ENCODE measurements around the gene ENAH. TPM values are rescaled to one million over a fixed set of nuclear protein-coding genes. Genes with fewer than 3 reads are reported as not detected.
A peak's percentile ranks its signal among the peaks of the same experiment; 100 is the strongest.

ENAH gene
- polyA plus RNA-seq, 1 experiment, result 121 TPM

DNA sequence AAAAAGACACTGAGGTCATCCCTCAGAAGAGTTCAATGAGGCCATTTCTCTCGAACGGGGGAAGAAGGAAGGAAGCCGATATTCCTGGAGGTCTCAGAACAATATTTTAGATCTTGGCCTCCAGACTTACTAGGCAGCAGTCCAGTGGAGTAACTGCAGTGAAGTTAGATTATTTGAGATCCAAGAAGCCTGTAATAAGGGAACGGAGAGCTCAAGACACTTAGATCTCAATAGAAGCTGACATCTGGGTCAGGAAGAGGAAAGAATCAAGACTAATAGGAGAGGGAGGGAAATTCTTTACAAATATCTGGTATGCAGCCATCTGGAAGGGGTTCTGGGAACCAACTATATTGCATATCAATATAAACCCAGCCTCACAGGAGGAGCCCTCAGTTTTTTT is 13.6 kb upstream of the ENAH start:
- H3K9me3 ChIP-seq (ENCODE audit: control insufficient read depth, insufficient read depth, low read length), result no peaks in the 10 kb centered on the region
- no peak overlapping the region for H3K27ac ChIP-seq (ENCODE audit: low read depth, low read length)
- no peaks in the 10 kb centered on the region for H3K27me3 ChIP-seq (ENCODE audit: control insufficient read depth, insufficient read depth, low read length)
- no peak for DNase-seq (ENCODE audit: low read depth, low spot score)
- POLR2A ChIA-PET, result no interaction called here
- CTCF ChIA-PET, result no interaction called here
- no peak overlapping the region for H3K4me3 ChIP-seq (ENCODE audit: low read depth, low read length)
- TF ChIP-seq, protein P1, sequence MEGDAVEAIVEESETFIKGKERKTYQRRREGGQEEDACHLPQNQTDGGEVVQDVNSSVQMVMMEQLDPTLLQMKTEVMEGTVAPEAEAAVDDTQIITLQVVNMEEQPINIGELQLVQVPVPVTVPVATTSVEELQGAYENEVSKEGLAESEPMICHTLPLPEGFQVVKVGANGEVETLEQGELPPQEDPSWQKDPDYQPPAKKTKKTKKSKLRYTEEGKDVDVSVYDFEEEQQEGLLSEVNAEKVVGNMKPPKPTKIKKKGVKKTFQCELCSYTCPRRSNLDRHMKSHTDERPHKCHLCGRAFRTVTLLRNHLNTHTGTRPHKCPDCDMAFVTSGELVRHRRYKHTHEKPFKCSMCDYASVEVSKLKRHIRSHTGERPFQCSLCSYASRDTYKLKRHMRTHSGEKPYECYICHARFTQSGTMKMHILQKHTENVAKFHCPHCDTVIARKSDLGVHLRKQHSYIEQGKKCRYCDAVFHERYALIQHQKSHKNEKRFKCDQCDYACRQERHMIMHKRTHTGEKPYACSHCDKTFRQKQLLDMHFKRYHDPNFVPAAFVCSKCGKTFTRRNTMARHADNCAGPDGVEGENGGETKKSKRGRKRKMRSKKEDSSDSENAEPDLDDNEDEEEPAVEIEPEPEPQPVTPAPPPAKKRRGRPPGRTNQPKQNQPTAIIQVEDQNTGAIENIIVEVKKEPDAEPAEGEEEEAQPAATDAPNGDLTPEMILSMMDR (IDR thresholded peaks at IDR 0.05; ENCODE audit: low read depth, low read length), result no peak

DNA sequence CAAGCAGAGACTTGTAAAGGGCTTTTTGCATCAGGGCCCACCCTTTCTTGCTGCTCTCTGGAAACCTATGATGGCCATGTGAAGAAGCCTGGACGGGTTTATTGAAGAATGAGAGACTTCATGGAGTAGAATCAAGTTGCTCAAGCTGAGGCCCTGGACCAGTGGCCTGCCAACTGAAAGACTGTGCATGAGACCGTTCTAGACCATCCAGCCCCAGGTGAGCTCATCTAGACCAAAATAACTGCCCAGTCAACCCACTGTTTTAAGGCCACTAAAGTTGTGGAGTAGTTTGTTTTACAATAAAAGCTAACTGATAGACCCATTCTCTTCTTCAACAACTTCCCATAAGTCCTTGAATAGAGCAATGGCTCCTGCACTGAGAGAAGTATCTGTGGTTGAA is 11.8 kb upstream of the ENAH start:
- ChIA-PET POLR2A (no interaction called here), CTCF (no interaction called here)
- H3K27me3 ChIP-seq (ENCODE audit: control insufficient read depth, insufficient read depth, low read length), result no peaks in the 10 kb centered on the region
- DNase-seq (ENCODE audit: low read depth, low spot score), result no peak
- H3K27ac ChIP-seq (ENCODE audit: low read depth, low read length), result no peak overlapping the region
- H3K4me3 ChIP-seq (ENCODE audit: low read depth, low read length), result no peak overlapping the region
- TF ChIP-seq, protein P1 (IDR thresholded peaks at IDR 0.05; ENCODE audit: low read depth, low read length), result no peak
- no peaks in the 10 kb centered on the region for H3K9me3 ChIP-seq (ENCODE audit: control insufficient read depth, insufficient read depth, low read length)

DNA sequence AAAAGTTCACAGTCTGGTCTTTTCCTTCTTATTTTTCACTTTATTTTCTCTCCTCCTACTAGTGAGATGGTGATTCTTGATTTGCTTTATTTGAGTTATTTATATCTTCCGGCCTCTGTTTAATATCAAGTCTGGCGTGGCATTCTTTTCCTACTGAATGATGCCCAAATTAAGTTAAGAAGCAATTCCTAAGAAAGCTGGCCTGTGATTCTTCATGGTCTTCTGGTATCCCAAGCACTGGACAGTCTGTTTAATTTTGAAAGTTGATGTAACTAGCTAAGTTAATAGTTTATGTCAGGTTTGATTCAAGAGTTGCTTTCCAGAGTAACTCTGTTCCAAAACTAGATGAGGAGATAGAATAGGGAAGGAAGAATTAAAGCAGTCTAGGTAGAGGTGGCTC is 9.2 kb upstream of the ENAH start:
- H3K27ac ChIP-seq (ENCODE audit: low read depth, low read length), result no peak overlapping the region

DNA sequence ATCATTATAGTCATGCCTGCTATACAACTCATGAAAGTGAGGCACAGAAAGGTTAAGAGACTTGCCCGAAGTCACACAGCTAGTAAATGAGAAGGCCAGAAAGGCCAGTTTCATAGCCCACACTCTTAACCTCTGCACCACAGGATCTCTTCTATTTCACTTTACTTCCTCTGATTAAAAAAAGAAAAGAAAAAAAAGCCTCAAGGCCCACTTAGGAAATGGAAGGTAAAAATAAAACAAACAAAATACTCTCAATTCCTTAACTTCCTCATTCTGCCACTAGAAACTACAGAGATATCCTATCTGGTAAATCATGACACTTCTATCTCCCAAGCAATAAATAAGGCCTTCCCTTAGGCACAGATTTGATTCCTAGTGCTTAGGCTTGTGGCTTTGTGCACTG is 7.6 kb upstream of the ENAH start:
- no peaks in the 10 kb centered on the region for H3K27me3 ChIP-seq (ENCODE audit: control insufficient read depth, insufficient read depth, low read length)
- DNase-seq (ENCODE audit: low read depth, low spot score), result no peak
- CTCF ChIA-PET, result interaction anchor here (0.9 to 1.1 kb wide), 2 partner anchors 107 to 111 kb away, joined by 3 read pairs; no protein-coding TSS in a partner anchor
- no peaks in the 10 kb centered on the region for H3K9me3 ChIP-seq (ENCODE audit: control insufficient read depth, insufficient read depth, low read length)
- H3K27ac ChIP-seq (ENCODE audit: low read depth, low read length), result no peak overlapping the region
- POLR2A ChIA-PET, result interaction anchor here (0.6 to 0.7 kb wide), 2 partner anchors 44 to 199 kb away, joined by 3 read pairs; no protein-coding TSS in a partner anchor
- TF ChIP-seq, protein P1 (IDR thresholded peaks at IDR 0.05; ENCODE audit: low read depth, low read length), result no peak
- H3K4me3 ChIP-seq (ENCODE audit: low read depth, low read length), result no peak overlapping the region

More for the DNA sequence above, 9.2 kb upstream of the ENAH start:
- ChIA-PET POLR2A (no interaction called here), CTCF (interaction anchor here (0.5 to 0.7 kb wide), 3 partner anchors 20 to 100 kb away, joined by 3 to 7 read pairs (median 5); no protein-coding TSS in a partner anchor)
- no peak for DNase-seq (ENCODE audit: low read depth, low spot score)
- H3K27me3 ChIP-seq (ENCODE audit: control insufficient read depth, insufficient read depth, low read length), result no peaks in the 10 kb centered on the region
- no peaks in the 10 kb centered on the region for H3K9me3 ChIP-seq (ENCODE audit: control insufficient read depth, insufficient read depth, low read length)
- TF ChIP-seq, protein P1 (IDR thresholded peaks at IDR 0.05; ENCODE audit: low read depth, low read length), result no peak
- H3K4me3 ChIP-seq (ENCODE audit: low read depth, low read length), result no peak overlapping the region

DNA sequence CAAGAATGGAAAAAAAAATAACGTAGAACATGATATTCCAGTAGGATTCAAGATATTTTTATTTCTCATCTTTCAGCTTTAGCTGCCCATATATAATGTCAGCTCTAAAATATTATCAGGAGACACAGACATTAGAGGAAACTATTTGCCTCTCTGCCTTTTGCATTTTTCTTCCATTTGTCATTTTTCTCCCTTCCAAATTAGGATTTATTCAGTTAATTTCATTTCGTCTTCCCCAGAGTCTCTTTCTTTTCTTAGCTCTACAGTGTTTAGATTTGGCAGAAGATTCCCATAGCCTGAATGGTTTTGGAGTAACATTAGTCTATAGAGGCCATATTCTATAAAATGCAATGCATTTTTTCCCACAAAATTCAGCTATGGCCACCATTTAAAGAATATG is 5.1 kb upstream of the ENAH start:
- TF ChIP-seq, protein P1 (IDR thresholded peaks at IDR 0.05; ENCODE audit: low read depth, low read length), result no peak
- Histone ChIP-seq H3K27me3 (ENCODE audit: control insufficient read depth, insufficient read depth, low read length) (no peaks in the 10 kb centered on the region), H3K4me3 (ENCODE audit: low read depth, low read length) (no peak overlapping the region), H3K9me3 (ENCODE audit: control insufficient read depth, insufficient read depth, low read length) (no peaks in the 10 kb centered on the region), H3K27ac (ENCODE audit: low read depth, low read length) (peak overlapping the region; percentile 75)
- no peak for DNase-seq (ENCODE audit: low read depth, low spot score)
- CTCF ChIA-PET, result interaction anchor here (0.8 to 1.0 kb wide), 3 partner anchors 115 to 183 kb away, joined by 3 to 7 read pairs (median 4); partner anchors contain the start of gene SRP9
- POLR2A ChIA-PET, result interaction anchor here (1.1 to 1.4 kb wide), 3 partner anchors 42 to 89 kb away, joined by 3 to 5 read pairs (median 3); no protein-coding TSS in a partner anchor

Measured in AG04450 (cell line).